OCI-LY3 (cell line): ENCODE results near the gene SLC12A8.

Experiments
- CTCF ChIP-seq: fragments of 200-600, 300-600 bp; sonication (generic); IDR thresholded peaks from 2 replicates; pipeline ENCODE4 v1.5.1; 2014; ENCODE audit warnings: antibody characterized with exemption, low read length, low read depth
- EZH2phosphoT487 ChIP-seq: fragments of 200-600 bp; shearing (Covaris generic); IDR thresholded peaks from 2 replicates; pipeline ENCODE4 v1.6.1; 2018; ENCODE audit warnings: antibody characterized with exemption, mixed run types, low read depth

DNA sequence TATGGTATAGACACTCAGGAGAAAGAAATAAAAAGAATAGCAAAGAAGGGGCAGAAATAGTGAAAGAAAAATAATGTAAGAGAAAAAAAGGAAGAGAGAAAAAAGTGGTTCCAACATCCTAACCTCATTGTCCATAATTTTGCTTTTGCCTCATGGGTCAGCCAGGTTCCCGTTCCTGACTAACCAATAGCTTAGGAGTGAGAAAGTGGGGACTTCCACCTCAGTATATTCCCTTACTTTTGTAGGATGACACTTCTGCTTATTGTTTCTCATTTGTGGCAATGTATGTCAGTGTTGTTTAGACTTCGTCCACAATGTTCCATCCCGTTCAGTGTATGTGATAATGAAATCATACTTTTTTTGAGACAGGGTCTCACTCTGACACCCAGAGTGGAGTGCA lies 9.3 kb upstream of the SLC12A8 start:
- TF ChIP-seq CTCF (no peak), EZH2phosphoT487 (no peak)
